ENCODE results near the gene DHX8. TPM values are rescaled to one million over a fixed set of nuclear protein-coding genes. Genes with fewer than 3 reads are reported as not detected.
"Not testable (repeated sequence)": the region's sequence is repeated elsewhere in the genome, so short reads cannot be mapped to it uniquely, and the experiment has no call there.

Gene DHX8
- total and polyA plus RNA-seq, 2 donors (not counting 1 experiment from before 2014, with no cell fraction given) = 31.2 to 42.3 TPM

DNA sequence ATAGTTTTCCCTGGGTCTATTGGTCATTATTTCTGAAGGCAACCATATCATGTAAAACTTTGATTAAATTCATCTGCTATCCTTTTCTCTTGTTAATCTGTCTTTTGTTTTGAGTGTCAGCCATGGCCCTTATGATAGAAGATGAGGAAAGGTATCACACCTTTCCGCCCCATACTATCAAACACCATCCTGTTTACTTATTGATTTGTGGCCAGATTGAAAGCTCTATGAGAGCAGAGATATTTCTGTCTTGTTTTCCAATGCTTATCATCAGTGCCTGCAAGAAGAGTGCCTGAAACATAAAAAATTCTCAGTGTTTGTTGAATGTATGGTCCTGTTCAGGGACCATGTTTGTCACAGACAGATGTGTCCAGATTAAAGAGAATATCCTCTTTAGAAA, 22.6 kb upstream of the DHX8 start:
- DNase-seq (ENCODE audit: low read depth in 2 of 2) = no peak
- H3K27me3 ChIP-seq (ENCODE audit: control insufficient read depth, insufficient read depth, low read length) = peaks cover 2% of the 10 kb centered on the region
- H3K9ac ChIP-seq (ENCODE audit: insufficient read depth, low read length) = no peak overlapping the region
- H4K20me1 ChIP-seq (ENCODE audit: control insufficient read depth, extremely low read depth, insufficient read depth, low read length) = no peaks in the 10 kb centered on the region
- no peaks in the 10 kb centered on the region for H3K36me3 ChIP-seq (ENCODE audit: control insufficient read depth, insufficient read depth, low read length)
- no peaks in the 10 kb centered on the region for H3K9me3 ChIP-seq (ENCODE audit: control insufficient read depth, insufficient read depth, low read depth, low read length)
- no peak overlapping the region for H3K4me2 ChIP-seq (ENCODE audit: extremely low read depth, insufficient read depth, low read length)
- no peak overlapping the region for H3K27ac ChIP-seq (ENCODE audit: insufficient read depth, low read length)
- H2AFZ ChIP-seq (ENCODE audit: low read length) = no peak overlapping the region
- no peak overlapping the region for H3K4me3 ChIP-seq (replicated peaks in 1 of 4; ENCODE audit: control extremely low read depth in 1 of 4, insufficient read depth in 1 of 4, low read depth in 3 of 4, low read length in 4 of 4)
- TF ChIP-seq CTCF (conservative IDR thresholded peaks at IDR 0.05 in 1 of 2, IDR thresholded peaks at IDR 0.05 in 1 of 2; ENCODE audit: low read depth in 1 of 2, low read length in 2 of 2) = no peak
- H3K4me1 ChIP-seq (ENCODE audit: control insufficient read depth, extremely low read depth, insufficient read depth, low read length) = peaks cover 7% of the 10 kb centered on the region
- H3K79me2 ChIP-seq (ENCODE audit: control insufficient read depth, insufficient read depth, low read length) = no peaks in the 10 kb centered on the region

GRCh38 chr17:43462569-43462968, 21.2 kb upstream of the DHX8 start:
- H3K27ac ChIP-seq (ENCODE audit: insufficient read depth, low read length); H3K4me2 ChIP-seq (ENCODE audit: extremely low read depth, insufficient read depth, low read length); H3K4me1 ChIP-seq (ENCODE audit: control insufficient read depth, extremely low read depth, insufficient read depth, low read length); DNase-seq (ENCODE audit: low read depth in 2 of 2); H3K9me3 ChIP-seq (ENCODE audit: control insufficient read depth, insufficient read depth, low read depth, low read length); H4K20me1 ChIP-seq (ENCODE audit: control insufficient read depth, extremely low read depth, insufficient read depth, low read length); H2AFZ ChIP-seq (ENCODE audit: low read length); H3K79me2 ChIP-seq (ENCODE audit: control insufficient read depth, insufficient read depth, low read length); H3K36me3 ChIP-seq (ENCODE audit: control insufficient read depth, insufficient read depth, low read length); H3K27me3 ChIP-seq (ENCODE audit: control insufficient read depth, insufficient read depth, low read length); H3K4me3 ChIP-seq (replicated peaks in 1 of 4; ENCODE audit: control extremely low read depth in 1 of 4, insufficient read depth in 1 of 4, low read depth in 3 of 4, low read length in 4 of 4); H3K9ac ChIP-seq (ENCODE audit: insufficient read depth, low read length): not testable (repeated sequence)

GRCh38 chr17:43463241-43463640, 20.5 kb upstream of the DHX8 start:
- H2AFZ ChIP-seq (ENCODE audit: low read length) = no peak overlapping the region
- H3K9ac ChIP-seq (ENCODE audit: insufficient read depth, low read length) = no peak overlapping the region
- no peak overlapping the region for H3K4me2 ChIP-seq (ENCODE audit: extremely low read depth, insufficient read depth, low read length)
- H3K9me3 ChIP-seq (ENCODE audit: control insufficient read depth, insufficient read depth, low read depth, low read length) = no peaks in the 10 kb centered on the region
- H3K36me3 ChIP-seq (ENCODE audit: control insufficient read depth, insufficient read depth, low read length) = no peaks in the 10 kb centered on the region
- H4K20me1 ChIP-seq (ENCODE audit: control insufficient read depth, extremely low read depth, insufficient read depth, low read length) = no peaks in the 10 kb centered on the region
- H3K4me3 ChIP-seq (replicated peaks in 1 of 4; ENCODE audit: control extremely low read depth in 1 of 4, insufficient read depth in 1 of 4, low read depth in 3 of 4, low read length in 4 of 4) = no peak overlapping the region
- peaks cover 2% of the 10 kb centered on the region for H3K27me3 ChIP-seq (ENCODE audit: control insufficient read depth, insufficient read depth, low read length)
- TF ChIP-seq EZH2 (IDR thresholded peaks at IDR 0.05; ENCODE audit: low read length, missing control alignments) (no peak), CTCF (conservative IDR thresholded peaks at IDR 0.05 in 1 of 2, IDR thresholded peaks at IDR 0.05 in 1 of 2; ENCODE audit: low read depth in 1 of 2, low read length in 2 of 2) (no peak)
- DNase-seq (ENCODE audit: low read depth in 2 of 2) = no peak
- H3K79me2 ChIP-seq (ENCODE audit: control insufficient read depth, insufficient read depth, low read length) = no peaks in the 10 kb centered on the region
- no peak overlapping the region for H3K27ac ChIP-seq (ENCODE audit: insufficient read depth, low read length)
- no peaks in the 10 kb centered on the region for H3K4me1 ChIP-seq (ENCODE audit: control insufficient read depth, extremely low read depth, insufficient read depth, low read length)
